ENCODE data around the gene SLFN12.
A peak's percentile ranks its signal among the peaks of the same experiment; 100 is the strongest.

DNA sequence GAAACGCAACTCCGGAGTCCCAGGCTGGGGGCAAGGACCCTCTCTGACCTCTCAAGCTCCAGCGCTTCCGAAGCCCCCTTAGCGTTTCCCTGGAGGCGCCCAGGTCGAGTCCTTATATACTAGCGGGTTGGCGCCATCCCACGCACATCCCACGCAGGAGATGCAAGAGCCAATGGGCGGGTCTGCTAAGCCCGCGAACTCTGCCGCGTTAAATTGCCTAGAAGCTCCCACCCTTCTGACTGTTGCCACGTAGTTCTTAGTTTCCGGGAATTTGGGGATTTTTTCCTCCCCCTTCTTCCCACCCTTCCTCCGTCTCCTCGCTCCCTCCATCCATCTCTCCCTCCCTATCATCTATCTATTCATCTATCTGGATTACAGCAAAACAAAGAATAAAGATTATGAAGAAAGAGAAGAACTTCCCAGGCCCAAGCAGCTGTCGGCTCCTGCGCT lies 58.7 kb downstream of the SLFN12 start, which contains the start of gene SLFN11:
- TF ChIP-seq CTCF (IDR thresholded peaks at IDR 0.05 in 2 of 3, conservative IDR thresholded peaks at IDR 0.05 in 1 of 3; ENCODE audit: control insufficient read depth in 2 of 3, extremely low read depth in 1 of 3, insufficient read depth in 1 of 3, low read depth in 3 of 3, low read length in 3 of 3) (no peak), JUND (IDR thresholded peaks at IDR 0.05; ENCODE audit: low read depth, low read length) (no peak), EP300 (IDR thresholded peaks at IDR 0.05; ENCODE audit: borderline replicate concordance in 1 of 2, control insufficient read depth in 1 of 2, low read depth in 2 of 2, low read length in 2 of 2) (no peak), ZNF622 (IDR thresholded peaks at IDR 0.05) (no peak), USF2 (IDR thresholded peaks at IDR 0.05; ENCODE audit: borderline replicate concordance, low read depth, low read length) (no peak), MXI1 (IDR thresholded peaks at IDR 0.05; ENCODE audit: low read depth, low read length) (peak; percentile 26; the same call in 1 of the 2 replicates), KAT2A (conservative IDR thresholded peaks at IDR 0.05; ENCODE audit: control insufficient read depth, low read depth, low read length) (no peak), EGR1 (IDR thresholded peaks at IDR 0.05; ENCODE audit: borderline replicate concordance in 1 of 2, low read depth in 2 of 2, low read length in 2 of 2) (peak in 1 of 2 experiments; percentile 92; a peak in 2 of 3 replicates), ZNF217 (IDR thresholded peaks at IDR 0.05) (no peak), CREM (IDR thresholded peaks at IDR 0.05; ENCODE audit: low read depth) (peak; percentile 53; the same call in 1 of the 2 replicates), POU2F2 (IDR thresholded peaks at IDR 0.05; ENCODE audit: borderline replicate concordance, low read depth, low read length) (peak; percentile 67; the same call in 1 of the 3 replicates), ZNF24 (IDR thresholded peaks at IDR 0.05) (no peak)
- TF ChIP-seq, protein P1, sequence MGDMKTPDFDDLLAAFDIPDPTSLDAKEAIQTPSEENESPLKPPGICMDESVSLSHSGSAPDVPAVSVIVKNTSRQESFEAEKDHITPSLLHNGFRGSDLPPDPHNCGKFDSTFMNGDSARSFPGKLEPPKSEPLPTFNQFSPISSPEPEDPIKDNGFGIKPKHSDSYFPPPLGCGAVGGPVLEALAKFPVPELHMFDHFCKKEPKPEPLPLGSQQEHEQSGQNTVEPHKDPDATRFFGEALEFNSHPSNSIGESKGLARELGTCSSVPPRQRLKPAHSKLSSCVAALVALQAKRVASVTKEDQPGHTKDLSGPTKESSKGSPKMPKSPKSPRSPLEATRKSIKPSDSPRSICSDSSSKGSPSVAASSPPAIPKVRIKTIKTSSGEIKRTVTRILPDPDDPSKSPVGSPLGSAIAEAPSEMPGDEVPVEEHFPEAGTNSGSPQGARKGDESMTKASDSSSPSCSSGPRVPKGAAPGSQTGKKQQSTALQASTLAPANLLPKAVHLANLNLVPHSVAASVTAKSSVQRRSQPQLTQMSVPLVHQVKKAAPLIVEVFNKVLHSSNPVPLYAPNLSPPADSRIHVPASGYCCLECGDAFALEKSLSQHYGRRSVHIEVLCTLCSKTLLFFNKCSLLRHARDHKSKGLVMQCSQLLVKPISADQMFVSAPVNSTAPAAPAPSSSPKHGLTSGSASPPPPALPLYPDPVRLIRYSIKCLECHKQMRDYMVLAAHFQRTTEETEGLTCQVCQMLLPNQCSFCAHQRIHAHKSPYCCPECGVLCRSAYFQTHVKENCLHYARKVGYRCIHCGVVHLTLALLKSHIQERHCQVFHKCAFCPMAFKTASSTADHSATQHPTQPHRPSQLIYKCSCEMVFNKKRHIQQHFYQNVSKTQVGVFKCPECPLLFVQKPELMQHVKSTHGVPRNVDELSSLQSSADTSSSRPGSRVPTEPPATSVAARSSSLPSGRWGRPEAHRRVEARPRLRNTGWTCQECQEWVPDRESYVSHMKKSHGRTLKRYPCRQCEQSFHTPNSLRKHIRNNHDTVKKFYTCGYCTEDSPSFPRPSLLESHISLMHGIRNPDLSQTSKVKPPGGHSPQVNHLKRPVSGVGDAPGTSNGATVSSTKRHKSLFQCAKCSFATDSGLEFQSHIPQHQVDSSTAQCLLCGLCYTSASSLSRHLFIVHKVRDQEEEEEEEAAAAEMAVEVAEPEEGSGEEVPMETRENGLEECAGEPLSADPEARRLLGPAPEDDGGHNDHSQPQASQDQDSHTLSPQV (IDR thresholded peaks at IDR 0.05), result no peak
